ENCODE measurements around the gene OR2B6.

- TF ChIP-seq POLR2A (IDR thresholded peaks at IDR 0.05; ENCODE audit: low read length) (no peak), GATA1 (IDR thresholded peaks at IDR 0.05; ENCODE audit: low read depth, low read length) (no peak)
Observed at GRCh38 chr6:28001751-28002150, 44.7 kb downstream of the OR2B6 start.
